AML-193 (cell line): ENCODE measurements around the gene SYNJ1.
A peak's percentile ranks its signal among the peaks of the same experiment; 100 is the strongest.
"Not testable (repeated sequence)": the region's sequence is repeated elsewhere in the genome, so short reads cannot be mapped to it uniquely, and the experiment has no call there.

Experiments
- DNase-seq, 2 experiments: peaks; one replicate each; lab custom pipeline; 2025; lab: John Stamatoyannopoulos, UW

Gene SYNJ1

GRCh38 chr21:32612075-32612998 lies 115.5 kb downstream of the SYNJ1 start, which contains the start of gene CFAP298:
TSS of gene CFAP298 (minus strand) at chr21:32612377. CDS start at chr21:32612243, 134 bp downstream.
- peak; percentile 84 to 87 for DNase-seq

DNA sequence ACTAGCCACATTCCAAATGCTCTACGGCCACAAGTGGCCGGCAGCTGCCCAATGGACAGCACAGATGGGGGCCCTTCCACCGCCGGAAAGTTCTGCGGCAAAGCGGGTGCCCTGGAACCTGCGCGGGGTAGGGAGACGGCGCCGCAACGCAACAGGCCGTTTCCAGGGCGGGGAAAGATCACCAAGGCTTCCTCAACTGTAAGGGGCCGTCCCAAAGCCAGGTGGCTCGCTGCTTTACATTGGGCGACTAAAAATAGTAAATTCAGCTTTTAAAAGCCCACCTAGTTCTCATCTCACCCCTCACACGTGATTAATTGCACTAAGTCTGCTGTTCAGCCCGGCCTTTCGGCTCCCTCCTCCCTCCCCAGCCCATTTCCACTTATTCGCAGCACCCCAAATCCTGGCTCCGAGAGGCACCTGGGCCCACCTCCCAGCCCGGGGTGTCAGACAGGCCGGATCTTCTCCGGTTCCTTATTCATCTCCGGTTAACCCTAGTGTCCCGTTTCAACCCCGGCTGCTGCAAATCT lies 116.3 kb downstream of the SYNJ1 start:
- DNase-seq = peak; percentile 7 to 24

DNA sequence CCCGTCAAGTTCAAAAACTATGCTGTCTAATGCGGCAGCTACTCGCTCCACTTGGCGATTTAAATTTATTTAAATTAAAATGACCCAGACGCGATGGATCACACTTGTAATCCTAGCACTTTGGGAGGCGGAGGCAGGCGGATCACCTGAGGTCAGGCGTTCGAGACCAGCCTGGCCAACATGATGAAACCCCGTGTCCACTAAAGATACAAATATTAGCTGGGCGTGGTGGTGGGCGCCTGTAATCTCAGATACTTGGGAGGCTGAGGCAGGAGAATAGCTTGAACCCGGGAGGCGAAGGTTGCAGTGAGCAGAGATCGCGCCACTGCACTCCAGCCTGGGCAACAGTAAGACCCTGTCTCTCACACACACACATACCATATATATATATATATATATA lies 116.9 kb downstream of the SYNJ1 start:
- not testable (repeated sequence) for DNase-seq

GRCh38 chr21:32608851-32609250 lies 119.0 kb downstream of the SYNJ1 start:
- no peak for DNase-seq

GRCh38 chr21:32605469-32605868 lies 122.3 kb downstream of the SYNJ1 start:
- no peak for DNase-seq

GRCh38 chr21:32604464-32604863 lies 123.3 kb downstream of the SYNJ1 start:
- no peak for DNase-seq

DNA sequence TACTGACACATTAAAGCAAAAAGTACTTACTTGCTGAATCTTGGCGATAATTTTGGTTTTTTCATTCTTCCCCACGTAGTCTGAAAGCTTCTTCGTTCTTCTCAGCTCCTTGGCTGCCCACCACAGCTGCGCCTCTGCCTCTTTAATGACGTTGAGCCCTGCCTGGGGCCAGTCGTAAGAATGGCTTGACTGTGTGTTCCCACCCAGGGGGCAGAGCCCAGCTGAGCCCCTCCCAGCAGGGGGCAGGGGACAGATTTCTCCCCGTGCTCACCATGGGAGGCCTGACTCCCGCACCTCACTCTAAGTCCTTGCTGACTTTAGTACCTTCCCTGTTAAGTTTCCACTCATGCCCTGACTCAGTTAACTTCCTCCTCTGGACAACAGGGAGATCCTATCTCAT lies 124.7 kb downstream of the SYNJ1 start:
- DNase-seq = no peak

DNA sequence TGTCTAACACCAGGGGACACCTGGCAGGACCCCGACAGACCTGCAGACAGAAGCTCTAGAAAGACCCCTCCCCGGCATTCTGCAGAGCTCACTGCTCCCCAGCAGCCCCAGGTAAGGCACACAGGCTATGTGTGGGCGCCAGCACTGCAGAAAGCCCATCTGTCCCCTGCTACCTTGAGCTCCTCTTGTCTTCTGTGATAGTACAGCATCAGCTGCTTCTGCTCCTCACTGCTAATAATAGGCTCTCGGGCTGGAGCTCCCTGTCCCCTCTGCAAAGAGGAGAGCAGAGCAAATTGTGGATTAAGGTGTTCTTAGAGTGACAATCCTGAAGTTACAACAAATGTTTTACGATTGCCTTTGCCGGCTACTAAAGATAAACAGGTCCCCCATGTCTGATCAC lies 125.7 kb downstream of the SYNJ1 start:
- DNase-seq = no peak

DNA sequence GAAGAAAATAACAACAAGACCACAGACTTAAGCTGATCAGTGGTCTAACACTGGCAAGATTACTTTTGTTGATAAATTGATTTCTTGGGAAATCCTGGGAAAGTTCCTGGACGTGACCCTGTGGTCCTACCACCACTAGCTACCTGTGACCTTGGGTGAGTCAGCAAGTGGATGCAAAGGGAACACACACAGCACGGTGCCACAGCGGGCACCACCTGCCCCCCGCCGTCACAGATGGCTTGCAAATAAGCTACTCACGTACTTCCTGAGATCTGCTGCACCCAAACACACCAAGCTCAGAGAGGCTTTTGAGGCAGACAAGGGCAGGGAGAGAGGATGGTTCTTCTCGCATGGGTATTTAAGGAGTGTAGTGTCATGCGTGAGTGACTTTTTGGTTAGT lies 128.3 kb downstream of the SYNJ1 start:
- DNase-seq = no peak

- no peak for DNase-seq
Observed at GRCh38 chr21:32599091-32599490, 128.7 kb downstream of the SYNJ1 start.

DNA sequence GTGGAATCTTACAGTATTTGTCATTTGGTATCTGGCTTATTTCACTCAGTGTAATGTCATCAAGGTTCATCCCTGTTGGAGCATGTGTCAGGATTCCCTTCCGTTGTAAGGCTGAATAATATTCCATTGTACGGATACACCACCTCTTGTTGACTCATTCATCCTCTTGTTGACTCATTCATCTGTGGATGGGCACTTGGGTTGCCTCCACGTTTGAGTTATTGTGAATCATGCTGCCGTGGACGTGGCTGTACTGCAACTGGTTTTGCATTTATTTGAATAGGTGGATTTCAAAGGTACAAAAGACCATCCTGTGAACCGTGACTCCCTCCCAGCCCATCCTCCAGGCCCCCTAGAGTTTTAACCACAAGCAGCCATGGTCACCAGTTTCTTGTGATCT lies 130.6 kb downstream of the SYNJ1 start:
- DNase-seq = no peak

- DNase-seq = no peak
Observed at GRCh38 chr21:32595431-32595830, 132.4 kb downstream of the SYNJ1 start.

DNA sequence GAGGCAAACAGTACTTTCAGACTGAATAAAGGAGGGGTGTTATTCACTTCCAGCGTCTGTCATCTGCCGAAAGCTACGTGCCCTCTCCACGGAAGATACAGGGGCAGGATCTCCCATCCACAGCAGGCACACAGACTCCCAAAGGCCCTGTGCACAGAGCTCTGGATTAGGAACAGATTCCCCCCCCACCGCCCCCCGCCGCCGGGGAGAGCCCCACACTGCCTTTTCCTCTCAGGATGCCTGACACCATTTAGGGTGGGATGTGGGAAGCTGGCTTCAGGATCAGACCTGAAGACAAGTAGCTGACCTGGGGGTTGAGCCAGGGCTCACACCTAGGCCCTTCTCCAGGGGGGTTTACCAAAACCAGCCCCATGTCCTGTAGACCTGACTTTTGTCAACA lies 134.1 kb downstream of the SYNJ1 start:
- no peak for DNase-seq

GRCh38 chr21:32592929-32593502 lies 134.8 kb downstream of the SYNJ1 start:
- DNase-seq = no peak

GRCh38 chr21:32590130-32590529 lies 137.7 kb downstream of the SYNJ1 start:
- DNase-seq = no peak

GRCh38 chr21:32587651-32588050 lies 140.2 kb downstream of the SYNJ1 start:
- no peak for DNase-seq

DNA sequence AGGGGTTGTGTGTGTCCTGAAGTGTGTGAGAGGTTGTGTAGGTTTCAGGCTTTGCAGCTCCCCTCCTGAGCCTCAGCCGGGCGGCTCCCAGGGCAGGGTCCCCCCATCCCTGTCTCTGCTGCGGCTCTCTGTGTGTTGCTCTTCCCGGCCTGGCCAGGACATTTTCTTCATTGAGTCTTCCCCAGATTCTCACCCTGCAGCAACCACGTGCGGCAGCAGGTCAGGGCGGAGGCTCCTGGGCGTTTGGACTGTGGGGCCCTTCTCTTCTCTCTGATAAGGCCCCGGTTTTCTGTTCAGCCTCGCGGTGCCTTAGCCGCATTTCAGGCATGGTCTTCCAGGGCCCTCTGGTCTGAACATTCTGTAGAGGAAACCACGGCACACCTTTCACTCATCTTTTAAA lies 140.7 kb downstream of the SYNJ1 start:
- DNase-seq = no peak

DNA sequence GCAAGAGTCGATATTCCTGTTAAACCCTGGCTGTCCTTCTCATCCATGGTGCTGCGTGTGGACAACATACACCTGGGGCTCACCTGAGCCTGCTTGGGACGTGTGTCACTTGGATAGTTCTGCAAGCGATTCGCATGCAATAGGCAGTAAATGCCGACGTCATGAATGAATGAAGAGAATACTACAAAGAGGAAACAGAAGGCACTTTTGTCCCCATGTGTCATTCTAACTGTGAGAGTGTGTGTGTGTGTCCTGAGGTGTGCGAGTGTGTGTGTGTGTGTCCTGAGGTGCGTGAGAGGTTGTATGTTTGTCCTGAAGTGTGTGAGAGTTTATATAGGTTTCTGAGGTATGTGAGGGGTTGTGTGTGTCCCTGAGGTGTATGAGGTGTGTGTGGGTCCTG lies 141.8 kb downstream of the SYNJ1 start:
- DNase-seq = no peak

DNA sequence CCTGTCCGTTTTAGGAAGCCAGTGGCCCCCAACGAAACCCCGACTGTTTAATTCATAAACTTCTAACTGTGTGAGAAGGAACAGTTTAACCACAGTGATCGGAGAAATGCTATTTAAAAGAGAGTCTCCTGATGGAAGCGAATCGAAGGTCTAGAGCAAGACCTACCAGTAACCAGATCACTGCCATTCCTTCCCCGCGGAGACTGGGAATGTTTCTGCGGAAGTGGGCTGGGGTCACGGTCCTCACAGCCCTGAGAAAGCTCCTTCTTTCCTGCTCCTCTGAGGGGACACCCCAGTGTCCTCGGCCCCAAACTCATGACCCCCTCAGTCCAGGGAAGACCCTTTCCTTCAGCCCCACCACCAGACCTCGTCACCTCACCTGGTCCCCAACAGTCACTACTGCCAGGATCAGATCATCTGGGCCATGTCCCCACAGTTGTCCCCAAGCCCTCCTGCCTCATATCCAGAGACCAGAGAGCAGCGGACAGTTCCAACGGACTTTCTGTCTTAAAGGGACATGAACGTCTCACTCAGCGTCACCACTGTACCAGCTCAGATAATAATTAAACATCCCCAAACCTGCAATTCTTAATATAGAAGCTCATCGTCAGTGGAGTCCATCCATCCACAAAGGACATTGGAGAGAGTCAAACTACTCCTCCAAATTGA lies 142.6 kb downstream of the SYNJ1 start, which contains the start of gene TCP10L:
Gene TCP10L (minus strand): TSS at position 482 of the 669 bp plus-strand sequence. CDS start 1,219 bp downstream, outside the sequence.
- DNase-seq = no peak

DNA sequence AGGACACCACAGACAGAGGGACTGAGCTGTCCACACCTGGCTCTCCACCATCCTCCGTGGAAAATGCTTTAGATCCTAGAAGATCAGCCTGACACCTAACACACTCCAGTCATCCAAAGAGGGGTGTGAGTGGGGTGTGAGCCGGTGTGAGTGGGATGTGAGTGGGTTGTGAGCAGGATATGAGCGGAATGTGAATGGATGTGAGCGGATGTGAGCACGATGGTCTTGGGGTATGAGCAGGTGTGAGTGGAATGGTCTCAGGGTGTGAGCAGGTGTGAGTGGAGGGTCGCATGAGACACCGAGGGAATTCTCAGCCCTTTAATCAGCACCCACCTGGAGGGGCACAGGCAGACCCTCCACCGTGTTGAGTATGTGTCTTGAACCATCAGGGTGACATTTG lies 143.3 kb downstream of the SYNJ1 start:
- DNase-seq = no peak

GRCh38 chr21:32581732-32582131 lies 146.1 kb downstream of the SYNJ1 start:
- DNase-seq = no peak

- no peak for DNase-seq
Observed at GRCh38 chr21:32580949-32581348, 146.9 kb downstream of the SYNJ1 start.
